NCI-H2029 treated with DMSO at 0.1 percent for 48 hours (cell line): ENCODE measurements around the gene GRIK3.

Experiments used
- DNase-seq: peaks from one replicate; lab custom pipeline; 2025; lab: John Stamatoyannopoulos, UW

The GRIK3 gene

DNA sequence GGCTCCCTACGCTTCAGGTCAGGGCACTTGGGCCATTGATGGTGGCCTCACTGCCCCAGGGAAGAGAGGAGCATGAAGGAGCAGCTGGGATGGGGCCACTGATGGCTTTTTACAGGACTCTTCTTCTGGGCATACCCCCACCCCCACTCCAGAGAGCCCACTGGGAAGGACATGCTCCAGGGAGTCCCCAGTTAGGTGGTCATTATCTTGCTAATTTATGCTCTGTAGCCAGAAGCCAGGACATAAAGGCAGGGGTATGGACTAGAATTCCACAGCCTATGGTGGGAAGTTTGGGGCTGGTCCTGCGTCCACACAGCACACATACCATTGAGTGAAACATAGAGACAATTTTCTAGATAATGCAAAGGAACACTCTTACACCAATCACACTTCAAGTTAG is 8.8 kb upstream of the GRIK3 start:
- DNase-seq: no peak

DNA sequence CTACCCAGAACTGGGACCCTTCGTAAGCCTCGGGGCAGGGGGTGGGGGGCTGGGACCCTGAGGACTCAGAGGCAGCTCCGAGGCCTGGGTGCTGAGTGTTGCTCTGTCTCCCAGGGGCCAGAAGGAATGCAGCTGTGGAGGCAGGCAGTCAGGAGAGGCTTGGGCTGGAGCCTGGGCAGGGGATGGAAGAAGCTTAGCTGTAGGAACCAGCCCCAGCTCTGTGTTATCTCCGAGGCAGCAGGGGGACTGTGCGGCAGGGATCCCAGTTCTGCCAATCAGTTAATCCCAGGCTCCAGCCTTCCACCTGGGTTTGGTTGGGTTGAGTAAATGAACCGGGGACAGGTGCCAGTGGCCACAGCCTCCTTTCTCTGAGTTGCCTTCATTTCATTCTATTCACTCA is 8.2 kb upstream of the GRIK3 start:
- DNase-seq: no peak

DNA sequence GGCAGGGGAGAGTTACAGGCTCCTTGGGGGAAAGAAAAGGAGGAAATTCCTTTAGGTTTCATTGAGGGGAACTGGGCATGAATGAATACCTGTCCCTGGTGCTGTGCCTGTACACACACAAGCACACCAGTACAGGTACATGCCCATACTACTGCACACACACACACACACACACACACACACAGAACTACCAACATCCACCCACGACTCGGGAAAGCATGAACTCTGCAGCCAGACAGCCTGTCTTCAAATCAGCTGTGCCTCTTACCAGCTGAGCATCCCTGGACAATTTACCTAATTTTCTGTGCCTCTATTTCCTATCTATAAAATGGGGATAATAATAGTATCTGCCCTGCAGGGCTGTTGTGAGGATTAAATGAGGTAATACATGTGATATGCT is 7.2 kb upstream of the GRIK3 start:
- no peak for DNase-seq

DNA sequence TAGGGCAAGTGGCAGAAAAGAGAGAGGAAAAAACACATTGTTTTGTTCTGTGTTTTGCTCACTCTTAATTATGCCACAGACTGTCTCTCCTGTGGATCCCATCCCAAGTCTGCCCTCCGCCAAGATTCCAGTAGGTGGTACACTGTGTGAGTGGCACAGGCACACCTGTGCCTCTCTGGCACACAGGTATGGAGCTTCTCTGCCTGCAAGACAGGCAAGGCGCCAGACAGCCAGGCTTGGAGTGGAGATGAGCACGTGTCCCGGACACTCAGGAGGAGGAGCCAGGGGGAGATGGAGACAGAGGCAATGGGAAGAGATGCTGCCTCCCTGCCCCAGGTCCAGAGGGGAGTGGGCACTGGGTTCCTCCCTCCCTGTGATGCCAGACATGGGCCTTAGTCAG is 6.5 kb upstream of the GRIK3 start:
- peak; percentile 100 for DNase-seq

DNA sequence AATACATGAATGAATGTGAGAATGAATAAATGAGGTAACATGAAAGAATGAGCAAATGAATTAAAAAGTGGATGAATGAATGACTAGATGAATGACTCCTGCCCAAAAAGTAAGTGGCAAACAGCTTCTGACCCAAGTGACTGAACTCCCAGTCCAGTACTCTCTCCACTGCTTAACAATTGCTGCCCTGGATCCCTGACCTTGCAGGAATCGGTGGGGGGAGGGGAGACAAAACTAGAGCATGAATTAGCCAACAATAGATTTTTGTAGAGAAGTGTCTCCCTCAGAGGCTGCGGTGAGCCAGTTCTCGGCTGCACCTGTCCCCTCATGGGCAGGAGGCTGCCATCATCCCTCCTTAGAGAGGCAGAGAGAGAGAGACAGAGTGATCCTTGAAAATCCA is 5.9 kb upstream of the GRIK3 start:
- peak; percentile 98 for DNase-seq

DNA sequence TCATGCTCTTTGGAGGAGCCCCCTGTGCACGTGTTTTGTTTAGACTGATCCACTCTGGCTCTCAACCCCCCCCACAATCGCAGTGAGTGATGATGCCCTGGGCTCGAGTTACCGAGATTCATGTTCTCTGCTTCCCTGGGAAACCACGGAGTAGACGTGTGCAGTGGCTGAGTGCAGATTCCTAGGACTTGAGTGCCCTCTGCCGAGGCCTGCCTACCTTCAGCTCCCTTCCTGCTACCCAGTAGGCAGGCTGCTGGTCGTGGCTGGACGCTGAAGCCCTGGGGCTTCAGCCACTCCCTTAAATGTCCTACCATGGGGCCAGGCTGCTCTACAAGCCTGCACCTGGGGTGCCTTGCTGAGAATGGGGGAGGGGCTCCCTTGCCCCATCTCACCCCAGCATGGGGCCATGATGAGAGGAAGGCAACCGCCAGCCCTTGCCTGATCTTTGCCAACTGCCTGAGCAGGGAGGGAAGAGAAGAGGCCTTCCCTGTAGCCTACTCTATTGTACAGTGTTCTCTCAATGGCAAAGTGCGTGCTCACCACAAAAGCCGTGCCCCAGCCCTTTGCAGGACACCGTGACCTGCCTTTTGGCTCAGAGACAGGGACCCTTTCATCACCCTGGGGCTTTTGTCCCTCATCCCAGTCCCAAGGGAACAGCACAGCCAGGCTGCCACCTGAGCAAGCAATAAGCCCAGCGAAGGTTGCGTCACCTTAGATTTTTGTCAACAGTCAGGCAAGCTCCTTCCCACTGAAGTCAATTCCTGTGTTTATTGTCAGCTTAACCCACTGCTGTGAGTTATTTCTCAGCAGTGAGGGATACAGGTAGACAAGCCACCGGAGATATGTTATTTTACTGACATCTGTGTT is 4.1 kb upstream of the GRIK3 start:
- DNase-seq: peak; percentile 100

DNA sequence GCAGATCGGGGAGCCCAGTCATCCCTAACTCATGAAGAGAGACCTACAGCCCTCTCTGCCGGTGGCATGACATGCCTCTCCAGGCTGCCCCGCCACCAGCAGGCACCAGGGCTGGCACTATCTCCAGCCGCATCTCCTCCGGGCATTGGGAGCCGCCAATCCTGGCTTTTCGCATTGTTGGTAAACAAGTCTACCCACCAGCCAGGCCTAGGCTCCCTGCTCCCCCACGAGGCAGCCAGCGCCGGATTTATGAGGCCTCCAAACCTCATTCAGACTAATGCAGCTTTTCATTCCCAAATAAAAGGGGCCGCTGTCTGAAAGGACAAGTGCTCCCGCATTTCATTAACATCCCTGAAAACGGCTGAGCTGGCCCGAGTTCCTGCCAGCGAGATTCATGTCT is 3.4 kb upstream of the GRIK3 start:
- peak; percentile 90 for DNase-seq

DNA sequence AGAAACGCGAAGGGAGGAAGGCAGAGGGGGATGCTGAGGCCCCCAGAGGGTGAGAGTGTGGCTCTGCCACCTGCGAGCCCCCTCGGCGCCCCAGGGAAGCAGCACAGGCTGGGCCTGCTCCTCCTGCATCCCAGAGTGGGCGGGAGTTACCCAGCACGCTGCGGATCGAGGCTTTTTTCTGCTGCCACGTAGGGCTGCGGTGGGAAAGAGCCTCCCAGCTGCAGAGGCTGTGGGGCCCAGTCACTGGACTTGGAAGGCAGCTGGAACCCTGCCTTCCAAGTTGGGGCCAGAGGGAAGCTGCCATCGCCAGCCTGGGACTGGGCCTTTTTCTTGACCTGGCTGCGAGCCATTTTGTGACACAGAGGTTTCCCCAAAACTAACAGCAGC is 2.3 kb upstream of the GRIK3 start:
- DNase-seq: no peak

DNA sequence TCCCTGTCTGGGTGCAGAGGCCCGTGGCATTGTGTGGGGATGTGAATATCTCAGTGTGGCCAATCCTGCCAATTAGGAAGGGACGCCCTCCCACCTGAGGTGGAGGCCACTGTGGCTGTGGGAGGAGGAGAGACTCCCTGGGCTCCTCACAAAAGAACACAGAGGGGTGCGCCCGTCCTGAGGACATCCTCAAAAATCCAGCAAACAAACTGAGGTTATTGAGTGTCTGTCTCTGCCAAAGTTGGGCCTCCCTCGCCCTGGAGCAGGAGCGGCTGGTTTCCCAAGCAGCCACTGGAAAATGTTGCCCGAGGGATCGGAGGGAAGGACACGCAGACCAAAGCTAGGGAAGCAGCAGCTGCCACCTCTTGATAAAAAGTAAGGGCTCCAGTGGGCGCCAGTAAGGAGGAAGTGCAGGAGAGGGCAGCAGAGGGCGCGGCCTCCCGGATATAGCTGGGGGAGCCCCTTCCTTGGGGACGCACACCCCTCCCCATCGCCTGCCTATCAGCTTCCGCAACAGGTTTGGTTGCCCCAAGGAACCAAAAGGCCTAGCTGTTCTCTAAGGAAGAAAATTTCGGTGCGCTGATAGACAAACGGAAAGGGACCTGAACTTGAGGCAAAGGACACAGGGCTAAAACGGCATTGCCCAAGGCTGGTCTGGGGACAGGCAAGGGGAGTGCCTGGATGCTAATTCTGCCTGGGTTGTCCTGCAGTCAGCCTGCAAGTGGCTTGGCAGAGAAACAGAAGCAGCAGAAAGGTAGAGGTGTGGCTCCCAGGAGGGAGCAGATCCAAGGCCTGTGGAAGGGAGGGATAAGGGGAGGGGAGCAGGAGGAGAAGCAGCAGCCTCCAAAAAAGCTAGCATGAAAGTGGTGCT is 1.7 kb upstream of the GRIK3 start:
- peak; percentile 55 for DNase-seq

DNA sequence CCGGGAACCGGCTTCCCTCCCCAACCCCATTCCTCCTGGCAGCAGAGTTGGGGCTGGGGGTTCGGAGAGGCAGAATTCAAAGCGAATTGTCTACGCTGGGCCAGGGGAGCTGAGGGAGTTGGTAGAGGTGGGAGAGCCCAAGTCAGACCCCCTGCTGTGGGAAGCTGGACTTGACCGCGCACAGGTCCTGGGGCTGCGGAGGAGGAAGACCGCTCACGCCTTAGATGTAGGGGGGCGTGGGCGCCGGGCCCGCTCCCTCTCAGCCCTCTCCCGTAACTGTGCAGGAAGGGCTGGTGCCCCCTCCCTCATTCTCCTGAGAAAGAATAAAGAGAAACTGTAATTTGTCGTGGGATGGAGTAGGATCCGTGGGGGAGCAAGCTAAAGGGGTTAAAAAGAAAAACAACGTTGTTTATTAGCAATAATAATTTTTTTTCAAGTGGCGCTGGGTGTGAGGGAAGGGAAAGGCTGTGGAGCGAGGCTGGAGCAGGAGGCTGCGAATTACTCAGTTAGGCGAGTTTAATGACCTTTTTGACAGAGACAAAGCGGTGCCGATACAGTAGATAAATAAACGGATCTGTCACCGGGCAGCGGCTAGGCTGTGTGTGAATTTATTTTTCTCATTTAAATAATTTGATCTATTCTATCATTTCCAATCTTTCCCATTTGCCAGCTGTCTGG is 838 bp upstream of the GRIK3 start:
- peak; percentile 45 for DNase-seq

DNA sequence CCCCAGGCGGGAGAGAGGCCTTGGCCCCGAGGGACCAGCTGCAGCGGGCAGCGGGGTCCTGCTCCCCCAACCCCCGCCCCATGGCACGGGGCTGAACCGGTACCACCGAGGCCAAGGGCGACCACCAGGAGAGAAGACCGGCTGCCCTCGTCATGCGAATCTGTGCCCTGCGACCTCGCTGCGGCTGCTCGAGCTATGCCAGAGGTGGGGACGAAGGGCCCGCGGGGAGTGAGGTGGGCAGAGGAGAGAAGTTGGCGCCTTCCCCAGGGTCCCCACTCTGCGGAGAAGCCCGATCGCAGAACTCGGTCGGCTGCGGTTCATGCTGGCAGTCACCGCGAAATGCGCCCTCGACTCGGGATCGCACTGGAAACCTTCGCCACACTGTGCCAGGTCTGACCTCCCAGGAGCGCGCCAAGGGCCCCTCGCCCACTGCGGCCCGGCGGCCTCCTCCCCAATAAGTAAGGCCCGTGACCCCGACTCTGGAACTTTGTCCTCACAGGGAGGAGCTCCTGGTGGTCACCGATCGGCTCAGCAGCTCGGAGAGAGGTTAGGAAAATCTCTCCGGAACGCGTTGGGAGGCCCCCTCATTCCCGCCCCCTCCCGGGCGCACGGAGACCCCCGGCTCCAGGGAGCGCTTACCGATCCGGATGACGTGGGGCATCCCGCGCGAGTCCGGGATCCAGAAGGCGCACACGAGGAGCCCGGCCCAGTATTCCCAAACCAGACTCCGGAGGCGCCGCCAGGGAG is 787 bp downstream of the GRIK3 start:
- no peak for DNase-seq

DNA sequence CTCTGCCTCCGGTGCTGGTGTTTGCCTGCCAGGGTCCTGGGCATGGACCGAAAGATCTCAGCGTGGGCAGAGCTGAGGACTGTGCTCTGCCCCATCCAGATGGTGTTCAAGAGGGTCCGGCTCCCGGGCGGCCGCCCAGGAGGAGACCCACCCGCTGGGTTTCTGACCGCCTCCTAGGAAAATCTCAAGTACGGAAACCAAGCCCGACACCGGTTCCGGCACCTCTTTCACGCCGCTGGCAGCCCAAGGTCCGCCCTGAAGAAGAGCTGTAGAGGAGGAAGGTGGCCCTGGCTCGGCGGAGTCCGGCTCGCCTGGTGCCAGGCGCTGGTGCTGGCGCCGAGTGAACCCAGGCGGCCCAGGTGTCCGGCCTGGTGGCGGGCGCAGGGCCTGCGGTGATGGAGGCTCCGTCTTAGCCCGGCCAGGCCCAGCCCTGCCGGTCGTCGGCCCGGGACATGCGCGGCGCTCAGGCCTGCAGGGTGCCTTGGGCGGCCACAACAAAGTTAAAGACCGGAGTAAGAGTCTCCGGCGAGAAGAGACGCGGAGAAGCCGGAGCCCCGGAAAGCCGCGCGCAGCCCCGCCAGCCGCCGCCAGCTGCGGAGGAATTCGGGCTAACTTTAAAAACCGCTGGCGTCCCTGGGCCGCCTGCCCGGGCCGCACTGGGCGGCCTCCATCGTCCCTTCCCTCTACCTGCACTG is 1.5 kb downstream of the GRIK3 start:
- DNase-seq: no peak

DNA sequence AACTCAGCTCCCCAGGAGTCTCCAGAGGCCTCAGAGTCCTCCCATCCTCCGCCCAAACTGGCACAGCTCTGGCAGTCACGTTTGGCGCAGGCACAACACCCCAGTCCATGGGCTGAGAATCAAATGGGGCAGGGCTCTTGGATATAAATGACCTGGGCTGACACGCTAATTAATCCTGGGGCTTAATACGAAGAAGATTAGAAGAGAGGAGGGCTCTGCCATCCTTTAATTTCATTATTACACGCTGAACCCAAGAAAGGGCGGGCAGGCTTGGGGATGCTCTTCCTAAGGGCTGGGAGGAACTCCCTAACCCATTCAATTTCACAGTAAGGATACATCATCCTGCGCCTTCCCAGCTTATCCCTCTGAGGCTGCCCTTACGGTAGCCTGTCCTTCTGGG is 2.4 kb downstream of the GRIK3 start:
- no peak for DNase-seq

DNA sequence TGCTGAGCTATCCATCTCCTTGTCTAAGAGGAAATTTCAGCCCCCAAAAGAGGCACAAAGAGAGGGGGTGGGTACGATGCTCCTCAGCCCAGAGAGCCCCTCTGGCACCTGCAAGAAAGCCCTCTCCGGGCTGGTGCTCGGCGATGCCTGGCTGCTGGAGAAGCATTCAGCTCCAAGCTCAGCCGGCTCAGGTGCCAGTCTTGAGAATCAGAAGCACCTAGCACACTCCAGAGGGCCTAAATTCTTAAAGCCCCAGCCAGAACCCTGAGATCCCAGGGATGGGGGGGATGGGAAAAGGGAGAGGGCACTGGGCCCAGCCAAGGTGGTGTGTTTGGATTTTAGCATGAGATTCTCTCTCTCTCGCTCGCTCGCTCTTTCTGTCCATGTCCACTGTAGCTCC is 2.9 kb downstream of the GRIK3 start:
- DNase-seq: no peak

DNA sequence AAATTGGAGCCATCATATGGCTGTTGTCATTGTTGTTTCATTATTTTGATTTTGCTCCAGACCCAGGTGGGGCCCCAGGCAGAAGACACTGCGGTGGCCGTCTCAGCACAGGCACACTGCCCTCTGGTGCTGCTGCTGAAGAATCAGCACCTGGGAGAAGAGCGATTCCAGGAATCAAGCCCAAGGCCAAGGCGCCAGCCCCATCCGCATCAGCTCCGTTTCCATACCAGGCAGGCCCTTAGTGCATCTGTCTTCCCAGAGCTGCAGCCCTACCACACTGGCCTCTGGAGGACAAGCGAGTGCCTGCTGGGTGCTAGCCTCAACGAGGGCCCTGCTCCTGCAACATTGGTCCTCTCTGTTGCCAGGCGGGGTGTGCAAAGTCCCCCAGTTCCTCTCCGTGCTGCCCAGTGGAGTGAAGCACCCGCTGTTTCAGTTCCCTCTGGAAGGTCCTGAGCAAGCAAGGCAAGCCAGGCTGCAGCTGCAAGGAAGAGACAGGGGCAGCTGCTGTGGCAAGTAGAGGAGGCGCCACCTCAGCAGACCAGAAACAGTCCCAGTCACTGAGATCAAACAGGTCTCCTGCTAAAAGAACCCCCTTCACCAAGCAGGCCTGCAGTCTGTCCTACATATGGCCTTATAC is 5.2 kb downstream of the GRIK3 start:
- peak; percentile 78 for DNase-seq

DNA sequence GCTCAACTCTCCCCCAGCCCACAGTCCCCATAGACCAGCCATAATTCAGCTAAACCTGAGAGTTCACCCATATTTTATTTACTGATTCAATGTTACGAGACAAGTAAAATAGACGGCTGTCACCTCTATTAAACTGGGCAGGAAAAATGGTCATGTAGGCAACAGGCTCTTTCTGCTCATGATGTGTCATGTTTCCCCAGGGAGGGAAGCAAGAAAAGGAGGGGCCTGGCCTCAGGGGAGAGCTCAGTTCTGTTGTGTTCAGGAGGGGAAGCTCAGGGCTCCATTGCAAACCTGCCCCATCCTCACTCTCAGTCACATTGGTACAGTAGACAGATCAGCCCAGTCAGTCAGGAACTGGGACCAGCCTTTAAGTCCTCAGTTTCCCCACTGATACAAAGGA is 12.8 kb downstream of the GRIK3 start:
- no peak for DNase-seq

DNA sequence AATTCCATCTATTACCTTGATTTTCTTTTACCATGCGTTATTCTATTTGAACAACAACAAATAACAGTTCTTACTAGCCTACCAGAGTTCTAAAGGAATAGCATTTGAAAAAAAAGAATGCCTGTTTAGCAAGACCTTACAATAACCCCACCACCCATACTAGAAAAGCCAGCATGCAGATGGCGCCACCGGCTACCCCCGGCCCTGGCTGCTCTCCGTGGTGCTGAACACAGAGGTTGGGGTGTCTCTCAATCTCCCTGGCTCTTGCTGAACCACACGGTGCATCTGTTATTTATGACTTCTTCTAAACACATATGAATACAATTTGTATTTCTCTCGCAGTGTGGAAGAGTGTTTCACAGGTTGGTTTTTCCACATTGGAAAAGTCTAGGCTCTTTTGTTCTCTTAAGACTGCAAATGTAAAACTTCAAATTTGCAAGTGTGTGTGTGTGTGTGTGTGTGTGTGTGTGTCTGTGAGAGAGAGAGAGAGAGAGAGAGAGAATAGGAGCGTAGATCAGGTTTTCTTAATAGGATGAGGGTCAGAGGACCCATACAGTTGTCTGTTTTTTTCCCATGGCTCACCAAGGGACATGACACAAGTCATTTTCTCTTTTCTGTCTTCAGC is 13.6 kb downstream of the GRIK3 start:
- no peak for DNase-seq

DNA sequence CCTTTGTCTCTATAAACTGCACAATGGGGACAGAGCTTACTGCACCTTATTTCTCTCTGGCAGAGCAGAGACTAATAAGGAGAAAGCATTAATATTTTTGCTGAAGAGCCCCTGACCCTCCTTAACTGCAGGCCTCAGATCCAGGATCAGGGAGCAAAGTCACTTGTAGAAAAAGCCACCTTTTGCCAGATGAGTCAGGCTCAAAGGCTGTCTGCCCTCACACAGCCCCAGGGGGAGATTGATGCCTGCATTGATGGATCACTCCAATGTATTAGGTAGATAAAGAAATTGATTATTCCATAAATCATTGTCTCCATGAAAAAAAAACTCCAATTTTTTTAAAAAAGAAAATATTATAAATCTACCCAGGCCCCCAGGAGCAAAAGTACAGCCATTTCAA is 15.8 kb downstream of the GRIK3 start:
- no peak for DNase-seq

DNA sequence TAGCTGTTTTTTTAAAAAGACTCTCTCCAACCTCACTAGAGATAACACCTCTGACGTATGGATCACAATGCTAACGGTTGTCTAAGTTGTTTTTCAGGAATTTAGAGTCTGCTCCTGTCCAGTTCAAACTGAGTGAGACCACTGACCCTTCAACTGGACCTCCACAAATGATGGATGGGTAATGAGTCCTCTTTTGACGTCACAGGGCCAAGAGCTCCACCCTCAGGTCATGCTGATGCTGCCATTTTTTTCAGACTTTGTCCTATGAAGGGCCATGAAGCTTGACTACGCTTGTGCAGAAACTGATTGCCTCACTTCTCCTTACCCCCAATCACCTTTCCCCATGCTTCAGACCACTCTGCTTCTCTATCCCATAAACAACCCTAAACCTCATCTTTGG is 16.6 kb downstream of the GRIK3 start:
- DNase-seq: no peak

DNA sequence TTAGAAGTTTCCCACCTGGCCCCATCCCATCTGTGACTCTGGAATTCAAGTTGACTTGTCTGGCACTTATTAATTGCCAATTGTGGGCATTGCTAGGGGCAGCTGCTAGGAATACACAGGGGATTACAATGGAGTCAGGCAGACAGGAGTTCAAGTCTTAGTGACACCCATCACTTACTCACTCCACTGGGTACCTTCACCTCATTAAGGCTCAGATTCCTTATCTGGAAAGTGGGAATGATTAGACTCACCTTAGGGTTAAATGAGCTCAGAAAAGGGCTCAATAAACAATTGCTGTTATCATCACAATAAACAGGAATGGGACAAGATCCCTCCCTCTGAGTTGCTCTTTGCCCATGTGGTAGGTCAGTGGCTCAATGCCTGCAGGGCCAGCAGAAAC is 18.2 kb downstream of the GRIK3 start:
- DNase-seq: no peak
